Ectodermal cell (in vitro differentiated cells): ENCODE measurements around the gene TRAT1.
"Not testable (repeated sequence)": the region's sequence is repeated elsewhere in the genome, so short reads cannot be mapped to it uniquely, and the experiment has no call there.

Experiments used
- H3K27ac ChIP-seq: 2 replicates; pipeline ENCODE4 v1.7.0; 2013; ENCODE audit warnings: mild to moderate bottlenecking, low read depth, low read length; ENCODE audit not compliant: insufficient read depth, poor library complexity, severe bottlenecking
- H3K27me3 ChIP-seq: 2 replicates; pipeline ENCODE4 v1.7.0; 2013; ENCODE audit warnings: mild to moderate bottlenecking, low read length; ENCODE audit not compliant: insufficient read depth, control insufficient read depth, poor library complexity, severe bottlenecking
- H3K36me3 ChIP-seq: one replicate; pipeline ENCODE4 v1.7.0; 2013; ENCODE audit warnings: low read length; ENCODE audit not compliant: control insufficient read depth, insufficient read depth
- H3K4me1 ChIP-seq: one replicate; pipeline ENCODE4 v1.7.0; 2013; ENCODE audit warnings: low read length; ENCODE audit not compliant: control insufficient read depth, insufficient read depth
- H3K4me3 ChIP-seq: 2 replicates; pipeline ENCODE4 v1.7.0; 2013; ENCODE audit warnings: low read depth, low read length, control low read depth; ENCODE audit not compliant: insufficient read depth
- H3K9me3 ChIP-seq: 2 replicates; pipeline ENCODE4 v1.7.0; 2013; ENCODE audit warnings: mild to moderate bottlenecking, low read length, moderate library complexity; ENCODE audit not compliant: control insufficient read depth
- WGBS, 2 experiments: methylation state at CpG; one replicate each; pipeline ENCODE4 v1.1.7; 2013; ENCODE audit warnings: missing lambda C conversion rate in 2 of 2; 5-methylcytosine and 5-hydroxymethylcytosine counted together

Gene TRAT1

DNA sequence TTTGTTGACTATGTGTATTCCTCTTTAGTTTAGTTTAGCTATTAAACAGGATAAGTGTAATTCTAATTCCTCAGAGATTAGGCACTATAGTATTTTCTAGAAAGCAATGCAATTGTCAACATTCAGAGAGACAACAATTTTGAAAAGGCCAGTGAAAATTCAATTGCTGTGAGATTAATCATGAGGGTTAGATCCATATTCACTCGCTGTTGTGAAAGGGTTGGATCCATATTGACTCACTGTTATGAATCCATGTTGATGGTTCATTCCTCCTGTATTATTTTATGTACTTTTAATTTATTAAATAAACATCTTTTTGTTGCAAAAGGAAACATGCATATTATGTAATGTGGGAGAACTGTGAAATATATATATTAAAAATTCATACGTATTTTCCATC lies 641 bp downstream of the TRAT1 start:
- H3K4me1 ChIP-seq = no peaks in the 10 kb centered on the region
- no peak overlapping the region for H3K4me3 ChIP-seq
- H3K27ac ChIP-seq = no peak overlapping the region
- 80 to 100% methylated on average over 1 of the region's 2 CpGs for WGBS, 2 experiments
- H3K9me3 ChIP-seq = no peaks in the 10 kb centered on the region
- no peaks in the 10 kb centered on the region for H3K27me3 ChIP-seq
- H3K36me3 ChIP-seq = no peaks in the 10 kb centered on the region

DNA sequence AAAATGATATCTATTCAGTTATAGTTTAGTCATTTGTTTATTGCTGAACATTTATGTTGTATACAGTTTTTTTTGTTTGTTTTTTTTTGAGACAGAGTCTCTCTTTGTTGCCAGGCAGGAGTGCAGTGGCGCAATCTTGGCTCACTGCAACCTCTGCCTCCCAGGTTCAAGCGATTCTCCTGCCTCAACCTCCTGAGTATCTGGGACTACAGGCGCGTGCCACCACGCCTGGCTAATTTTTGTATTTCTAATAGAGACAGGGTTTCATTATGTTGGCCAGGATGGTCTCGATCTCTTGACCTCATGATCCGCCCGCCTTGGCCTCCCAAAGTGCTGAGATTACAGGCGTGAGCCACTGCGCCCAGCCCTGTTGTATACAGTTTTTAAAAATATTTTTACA lies 1.2 kb downstream of the TRAT1 start:
- H3K4me3 ChIP-seq, H3K27me3 ChIP-seq, H3K36me3 ChIP-seq, H3K27ac ChIP-seq, H3K4me1 ChIP-seq, H3K9me3 ChIP-seq: not testable (repeated sequence)
- WGBS, 2 experiments = 88 to 93% methylated on average over 10 of the region's 10 CpGs

DNA sequence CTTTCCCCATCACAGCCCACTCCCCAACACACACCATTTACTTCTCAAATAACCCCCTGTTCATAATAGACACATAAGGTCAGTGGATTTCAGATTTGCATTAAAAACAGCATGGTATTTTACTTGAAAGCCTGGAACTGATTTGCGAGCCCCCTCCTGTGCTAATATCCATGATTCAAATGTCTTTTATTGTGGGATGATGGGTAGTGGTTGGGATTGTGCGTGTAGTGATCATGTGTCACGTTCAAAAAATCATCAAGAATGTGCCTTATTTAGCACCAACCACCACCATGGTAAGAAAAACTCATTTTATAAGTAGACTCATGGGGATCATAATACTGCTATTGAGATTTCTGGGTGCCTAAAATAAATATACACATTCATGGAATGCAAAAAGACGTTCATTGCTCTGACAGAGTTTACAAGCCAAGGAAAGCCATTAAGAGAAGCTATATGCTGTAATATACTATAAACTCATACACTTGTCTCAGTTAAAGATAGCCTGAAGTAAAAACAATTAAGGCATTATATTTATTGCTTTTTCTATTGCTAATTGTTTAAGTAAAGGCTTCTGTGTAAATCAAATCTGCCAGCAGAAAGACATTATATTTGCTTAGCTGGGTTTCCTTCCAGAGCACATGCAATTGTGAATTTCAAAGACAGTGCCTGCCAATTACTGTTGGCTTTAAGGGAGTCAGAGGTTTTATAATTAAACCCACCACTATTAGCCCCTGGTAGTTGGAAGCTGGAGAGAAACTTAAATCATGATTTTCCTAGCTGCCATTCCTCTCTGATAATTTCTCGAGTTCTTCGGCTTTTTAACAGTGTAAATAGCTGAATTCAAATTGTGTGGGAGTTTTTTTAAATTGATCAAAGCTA lies 4.0 kb downstream of the TRAT1 start:
- Histone ChIP-seq H3K27me3 (no peaks in the 10 kb centered on the region), H3K4me1 (no peaks in the 10 kb centered on the region), H3K36me3 (no peaks in the 10 kb centered on the region), H3K9me3 (no peaks in the 10 kb centered on the region), H3K4me3 (no peak overlapping the region), H3K27ac (no peak overlapping the region)
- WGBS, 2 experiments = 91 to 96% methylated on average over 3 to 6 of the region's 6 CpGs

DNA sequence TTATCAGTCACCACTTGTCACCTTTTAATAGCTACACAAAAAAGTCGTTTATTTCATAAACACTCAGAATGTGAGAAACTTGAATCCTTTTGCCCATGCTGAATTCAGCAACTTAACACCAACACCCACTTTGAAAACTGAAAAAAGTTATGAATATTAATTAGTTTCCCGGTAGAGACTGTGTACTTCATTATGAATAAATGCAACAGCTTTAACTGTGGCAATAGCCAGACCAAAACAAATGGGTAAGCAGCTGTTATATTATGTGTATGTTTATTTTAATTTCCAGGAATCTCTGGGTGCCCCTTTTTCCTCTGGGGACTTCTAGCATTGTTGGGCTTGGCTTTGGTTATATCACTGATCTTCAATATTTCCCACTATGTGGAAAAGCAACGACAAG lies 7.8 kb downstream of the TRAT1 start:
- Histone ChIP-seq H3K4me1 (no peaks in the 10 kb centered on the region), H3K9me3 (no peaks in the 10 kb centered on the region), H3K27me3 (no peaks in the 10 kb centered on the region), H3K36me3 (no peaks in the 10 kb centered on the region), H3K27ac (no peak overlapping the region), H3K4me3 (no peak overlapping the region)
- WGBS, 2 experiments = 87 to 95% methylated on average over 3 of the region's 3 CpGs

DNA sequence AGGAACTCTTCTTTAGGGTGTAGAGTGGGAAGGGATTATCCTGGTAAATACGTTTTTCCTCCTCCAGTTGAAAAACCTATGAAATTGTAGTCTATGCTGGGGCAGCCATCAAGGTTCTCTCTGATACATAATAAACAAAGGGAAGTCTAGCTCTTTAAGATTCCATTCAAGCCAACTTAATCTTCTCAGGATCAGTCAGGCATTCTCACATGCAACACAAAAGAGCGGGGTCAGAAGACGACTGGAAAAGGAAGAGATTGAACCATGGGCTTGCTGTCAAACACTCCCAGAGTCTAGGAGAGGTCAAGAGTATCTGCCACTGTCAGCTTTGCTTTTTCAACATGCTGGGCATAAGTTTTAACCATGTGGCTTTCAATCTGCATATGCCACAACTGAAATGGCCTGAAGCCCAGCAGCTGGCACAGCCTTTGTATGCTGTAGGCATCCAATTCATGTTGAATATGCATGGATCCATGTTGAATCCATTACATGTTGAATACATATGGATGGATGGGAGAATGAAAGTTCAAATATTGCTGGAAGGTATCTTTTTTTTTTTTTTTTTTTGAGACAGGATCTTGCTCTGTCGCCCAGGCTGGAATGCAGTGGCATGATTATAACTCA lies 8.5 kb downstream of the TRAT1 start:
- H3K27ac ChIP-seq = no peak overlapping the region
- no peaks in the 10 kb centered on the region for H3K36me3 ChIP-seq
- WGBS, 2 experiments = 74 to 79% methylated on average over 4 of the region's 4 CpGs
- no peaks in the 10 kb centered on the region for H3K9me3 ChIP-seq
- no peak overlapping the region for H3K4me3 ChIP-seq
- H3K4me1 ChIP-seq = no peaks in the 10 kb centered on the region
- H3K27me3 ChIP-seq = no peaks in the 10 kb centered on the region

DNA sequence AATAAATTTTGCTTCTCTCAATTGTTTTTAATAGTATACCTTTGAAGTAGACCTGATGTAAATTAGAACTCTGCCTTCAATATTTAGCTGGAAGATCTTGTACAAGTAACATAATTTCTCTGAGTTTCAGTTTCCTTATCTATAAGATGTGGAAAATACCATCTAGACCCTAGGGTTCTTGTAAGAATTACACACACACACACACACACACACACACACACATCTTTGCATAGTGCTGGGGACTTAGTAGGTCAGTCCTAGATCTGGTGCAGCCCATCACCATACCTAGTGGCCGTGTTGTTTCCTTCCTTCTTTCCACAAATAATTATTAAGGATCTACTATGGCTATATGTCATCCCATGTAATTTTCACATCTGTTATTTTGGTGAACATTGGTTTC lies 11.0 kb downstream of the TRAT1 start:
- Histone ChIP-seq H3K9me3 (no peaks in the 10 kb centered on the region), H3K27ac (no peak overlapping the region), H3K4me3 (no peak overlapping the region), H3K4me1 (no peaks in the 10 kb centered on the region), H3K27me3 (no peaks in the 10 kb centered on the region), H3K36me3 (no peaks in the 10 kb centered on the region)
- 100% methylated on average over 1 of the region's 1 CpG for WGBS, 2 experiments

DNA sequence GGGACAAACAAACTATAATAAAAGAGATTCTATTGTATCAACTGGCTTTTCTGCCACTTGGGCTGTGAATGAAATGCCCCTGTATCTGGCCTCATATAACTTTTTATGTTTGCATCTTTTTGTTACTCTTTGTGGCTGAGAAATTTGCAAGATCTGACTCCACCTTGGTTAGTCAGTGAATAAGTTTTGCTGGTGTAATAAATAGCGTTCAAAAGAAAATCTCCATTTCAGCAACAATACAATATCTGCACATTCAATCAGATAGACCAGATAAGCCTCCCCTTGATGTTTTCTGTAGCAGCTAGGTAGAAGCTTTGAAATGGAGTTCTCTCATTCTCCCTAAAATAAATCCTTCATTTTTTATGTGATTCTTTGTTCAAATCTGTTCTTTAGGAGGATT lies 12.0 kb downstream of the TRAT1 start:
- no peak overlapping the region for H3K27ac ChIP-seq
- no peaks in the 10 kb centered on the region for H3K9me3 ChIP-seq
- no peak overlapping the region for H3K4me3 ChIP-seq
- WGBS, 2 experiments = 100% methylated on average over 1 of the region's 1 CpG; no CpG with 5 or more reads in 1 of the 2 experiments
- no peaks in the 10 kb centered on the region for H3K4me1 ChIP-seq
- no peaks in the 10 kb centered on the region for H3K36me3 ChIP-seq
- no peaks in the 10 kb centered on the region for H3K27me3 ChIP-seq

DNA sequence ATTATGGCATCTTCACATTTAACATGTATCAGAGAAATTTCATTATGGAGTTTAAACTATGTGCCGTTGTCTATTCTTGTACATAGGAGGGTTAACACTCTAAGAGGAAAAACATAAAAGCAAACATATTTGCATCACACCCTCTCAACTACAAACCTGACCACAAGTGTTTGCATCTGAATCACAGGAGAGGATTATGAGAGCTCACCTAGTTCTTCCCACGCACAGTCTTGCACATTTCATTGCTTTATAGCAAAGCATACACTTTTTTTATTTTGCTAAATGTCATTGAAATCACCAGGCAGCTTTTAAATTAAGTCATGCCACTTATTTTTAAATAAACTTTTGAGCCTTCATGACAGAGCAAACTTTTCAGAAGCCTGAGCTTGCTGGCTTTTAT lies 12.5 kb downstream of the TRAT1 start:
- WGBS, 2 experiments = 78 to 99% methylated on average over 1 to 2 of the region's 2 CpGs
- H3K4me3 ChIP-seq = no peak overlapping the region
- no peak overlapping the region for H3K27ac ChIP-seq
- H3K36me3 ChIP-seq = no peaks in the 10 kb centered on the region
- H3K9me3 ChIP-seq = no peaks in the 10 kb centered on the region
- H3K4me1 ChIP-seq = no peaks in the 10 kb centered on the region
- no peaks in the 10 kb centered on the region for H3K27me3 ChIP-seq

DNA sequence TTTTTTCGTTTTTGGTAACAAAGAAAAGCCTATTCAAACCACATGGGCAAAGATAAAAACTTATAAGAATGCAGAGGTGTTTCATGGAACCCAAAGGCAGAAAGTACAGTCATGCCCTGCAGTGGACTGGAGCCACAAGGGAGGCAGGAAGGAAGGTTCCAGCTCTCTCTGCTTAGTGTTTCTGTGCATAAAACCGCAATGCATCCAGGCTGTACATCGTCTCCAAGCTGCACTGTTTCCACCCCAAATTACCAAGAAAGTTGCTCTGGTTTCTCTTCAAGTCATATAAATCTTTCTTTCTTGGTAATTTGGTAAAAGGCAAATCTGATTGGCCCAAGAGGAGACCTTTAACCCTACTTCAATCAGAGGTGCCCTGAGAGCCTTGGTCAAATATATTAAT lies 15.8 kb downstream of the TRAT1 start:
- 82 to 89% methylated on average over 3 of the region's 3 CpGs for WGBS, 2 experiments
- no peaks in the 10 kb centered on the region for H3K4me1 ChIP-seq
- H3K27ac ChIP-seq = no peak overlapping the region
- no peak overlapping the region for H3K4me3 ChIP-seq
- no peaks in the 10 kb centered on the region for H3K27me3 ChIP-seq
- H3K9me3 ChIP-seq = no peaks in the 10 kb centered on the region
- H3K36me3 ChIP-seq = no peaks in the 10 kb centered on the region

DNA sequence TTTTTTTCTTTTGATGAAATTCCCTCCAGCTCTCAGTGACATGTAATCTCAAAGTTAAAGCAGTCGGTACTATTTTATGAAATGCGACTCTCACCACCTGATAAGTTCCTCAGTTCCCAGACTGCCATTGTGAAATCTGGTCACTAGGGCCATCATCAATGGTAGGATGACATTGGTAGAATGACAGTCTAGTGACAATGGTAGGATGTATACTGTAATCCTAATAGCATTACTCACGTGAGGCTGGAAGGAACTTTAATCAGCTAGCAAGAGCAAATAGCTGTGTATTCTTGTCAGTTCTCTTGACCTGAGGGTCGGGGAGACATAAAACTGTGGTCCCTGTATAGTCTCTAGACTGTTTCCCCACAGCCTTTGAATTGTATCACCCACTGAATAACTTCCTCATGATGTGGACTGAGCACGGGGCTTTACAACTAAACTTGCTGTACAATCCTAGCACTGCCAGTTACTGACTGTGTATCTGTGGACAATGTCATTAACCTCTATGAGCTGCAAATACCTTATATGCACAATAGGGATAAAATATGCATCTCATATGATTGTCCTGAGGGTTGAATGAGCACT lies 23.2 kb downstream of the TRAT1 start:
- H3K36me3 ChIP-seq = no peaks in the 10 kb centered on the region
- H3K4me1 ChIP-seq = no peaks in the 10 kb centered on the region
- no peaks in the 10 kb centered on the region for H3K27me3 ChIP-seq
- 91 to 93% methylated on average over 5 of the region's 5 CpGs for WGBS, 2 experiments
- H3K9me3 ChIP-seq = no peaks in the 10 kb centered on the region
- no peak overlapping the region for H3K4me3 ChIP-seq
- H3K27ac ChIP-seq = no peak overlapping the region
